HG02763 (cell line): ENCODE results near the gene WDR35.

Experiments used
- ATAC-seq: cut with Tn5 transposase; IDR thresholded peaks from one replicate; pipeline ENCODE4 v1.9.1; 2021; ENCODE audit warnings: mild to moderate bottlenecking, moderate library complexity; ENCODE audit not compliant: unreplicated experiment

The WDR35 gene

DNA sequence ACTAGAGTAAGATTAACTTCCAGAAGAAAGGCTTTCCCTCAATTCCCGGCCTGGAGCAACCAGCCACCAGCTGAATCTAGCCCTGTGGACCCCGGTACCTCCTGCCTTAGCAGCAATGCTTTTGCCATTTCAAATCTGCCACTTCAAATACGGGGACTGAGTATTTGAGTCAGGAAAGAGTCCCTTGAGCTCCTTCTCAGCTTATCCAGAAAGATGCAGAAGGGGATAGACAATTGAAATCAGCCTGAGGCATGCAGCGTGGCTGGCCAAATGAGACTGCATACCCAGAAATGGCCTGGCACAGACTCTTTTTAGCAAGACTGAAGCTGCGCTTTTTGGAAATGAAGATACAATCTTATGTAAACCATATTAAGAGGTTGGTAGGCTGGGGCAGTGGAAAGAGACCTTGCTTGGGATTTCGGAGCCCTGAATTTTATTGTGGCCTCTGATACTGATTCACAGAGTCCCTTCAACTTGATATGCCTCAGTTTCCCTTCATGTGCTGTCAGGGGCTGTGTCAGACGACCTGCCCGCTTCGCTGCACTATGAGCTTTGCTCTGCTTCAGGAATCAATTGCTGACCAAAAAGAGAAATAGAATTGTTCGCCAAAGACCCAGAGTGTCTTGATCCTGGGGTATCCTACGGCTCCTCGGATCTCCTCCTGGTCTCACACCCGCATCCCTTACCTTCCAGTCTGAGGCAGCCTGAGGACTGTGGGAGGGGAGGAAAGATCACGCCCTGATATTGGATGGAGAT, 21.5 kb upstream of the WDR35 start:
- no peak for ATAC-seq

DNA sequence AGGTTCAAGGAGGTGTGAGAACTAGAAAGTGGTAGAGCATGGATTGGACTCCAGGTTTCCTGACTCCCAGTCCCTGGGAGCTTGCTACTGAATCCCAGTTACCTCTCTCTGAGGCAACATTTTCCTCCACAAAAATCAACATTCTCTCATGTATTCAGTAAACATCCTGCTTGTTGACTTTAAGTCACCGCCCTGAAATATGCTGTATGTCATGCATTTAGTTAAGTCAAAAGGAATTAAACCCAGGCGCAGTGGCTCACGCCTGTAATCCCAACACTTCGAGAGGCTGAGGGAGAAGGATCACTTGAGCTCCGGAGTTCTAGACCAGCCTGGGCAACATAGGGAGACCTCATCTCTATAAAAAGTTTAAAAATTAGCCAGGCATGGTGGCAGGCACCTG, 18.8 kb upstream of the WDR35 start:
- ATAC-seq = no peak

DNA sequence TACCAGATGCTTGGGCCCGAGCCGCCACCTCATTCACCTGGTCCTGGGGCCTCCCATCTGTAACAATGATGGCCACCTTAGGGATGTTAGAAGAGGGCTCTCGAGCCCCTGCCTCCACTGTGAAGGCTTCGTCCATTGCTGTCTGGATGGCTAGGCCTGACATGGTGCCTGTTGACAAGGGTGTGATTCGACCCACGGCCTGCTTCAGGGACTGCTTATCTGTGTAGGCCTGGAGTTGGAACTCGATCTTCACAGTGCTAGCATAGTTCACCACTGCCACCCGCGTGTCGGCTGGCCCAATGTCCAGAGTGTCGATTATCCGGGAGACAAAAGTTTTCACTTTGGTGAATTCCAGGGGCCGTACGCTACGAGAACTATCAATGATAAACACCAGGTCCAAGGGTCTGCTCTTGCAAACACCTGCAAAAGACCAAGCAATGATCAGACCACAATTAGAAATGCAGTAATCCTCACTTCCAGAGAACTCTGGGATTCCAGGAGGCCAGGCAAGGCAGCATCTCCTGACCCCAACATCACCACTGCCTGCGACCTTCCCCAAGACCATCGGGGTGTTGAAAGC, 16.1 kb upstream of the WDR35 start:
- ATAC-seq = no peak

DNA sequence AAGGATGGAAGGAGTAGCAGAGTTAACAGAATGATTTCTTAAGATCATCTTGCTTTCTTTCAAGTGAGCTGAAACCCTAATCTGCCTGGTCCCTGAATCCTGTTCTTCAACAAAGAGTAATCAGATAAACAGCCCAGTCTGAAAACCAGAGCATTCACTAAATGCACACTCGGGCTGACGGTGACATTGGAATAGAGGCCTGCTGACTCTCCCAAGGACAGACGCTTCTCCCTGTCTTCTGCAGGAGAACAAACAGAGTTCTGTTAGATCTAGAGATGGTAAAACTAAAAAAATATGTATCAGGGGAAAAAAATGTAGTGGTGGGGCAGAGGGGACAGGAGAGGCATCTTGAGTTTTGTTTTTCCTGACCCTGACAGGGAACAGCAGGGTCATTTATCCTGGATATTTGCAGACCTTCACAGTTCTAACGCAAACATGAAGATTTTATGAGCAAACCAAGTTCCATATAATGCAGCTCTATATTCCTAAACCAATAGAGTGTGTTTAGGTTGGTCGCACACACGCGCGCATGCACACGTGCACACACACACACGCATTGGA, 15.2 kb upstream of the WDR35 start:
- no peak for ATAC-seq

DNA sequence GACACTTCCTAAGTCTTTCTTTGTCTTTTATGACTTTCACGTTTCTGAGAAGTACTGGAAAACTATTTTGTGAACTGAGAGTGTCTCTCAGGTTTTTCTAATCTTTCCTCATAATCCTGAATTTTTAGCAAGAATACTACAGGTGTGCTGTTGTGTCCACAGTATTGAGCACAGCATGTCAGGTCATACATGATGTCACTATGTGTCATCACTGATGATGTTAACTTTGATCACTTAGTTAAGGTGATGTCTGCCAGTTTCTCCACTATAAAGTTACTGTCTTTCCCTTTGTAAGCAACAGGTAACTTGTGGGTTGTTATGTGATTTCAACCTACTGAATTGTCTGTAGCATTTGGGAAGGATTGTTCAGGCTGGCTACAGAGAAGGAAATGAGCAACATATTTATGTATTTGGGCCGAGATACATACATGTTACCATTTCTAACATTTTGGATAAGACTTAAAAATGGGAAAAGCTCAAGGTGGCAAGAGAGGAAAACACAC, 11.5 kb upstream of the WDR35 start:
- no peak for ATAC-seq

DNA sequence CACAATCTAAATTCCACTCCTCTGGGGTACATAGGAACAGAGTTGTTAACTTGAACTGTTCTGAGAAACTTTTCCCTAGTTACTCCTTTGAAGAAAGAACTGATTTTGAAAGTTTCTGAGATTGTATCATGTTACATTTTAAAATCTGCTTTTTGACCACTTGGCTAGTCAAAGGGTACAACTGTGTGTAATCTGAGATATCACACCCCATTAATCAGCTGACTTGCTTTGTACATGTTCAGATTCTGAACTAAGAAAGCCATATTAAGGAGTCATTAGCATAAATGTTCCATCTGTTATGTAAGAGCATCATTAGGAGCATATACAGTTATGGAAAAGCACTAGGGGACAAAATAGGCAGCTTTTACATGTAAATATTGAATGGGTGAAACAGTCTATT, 3.8 kb upstream of the WDR35 start:
- no peak for ATAC-seq

DNA sequence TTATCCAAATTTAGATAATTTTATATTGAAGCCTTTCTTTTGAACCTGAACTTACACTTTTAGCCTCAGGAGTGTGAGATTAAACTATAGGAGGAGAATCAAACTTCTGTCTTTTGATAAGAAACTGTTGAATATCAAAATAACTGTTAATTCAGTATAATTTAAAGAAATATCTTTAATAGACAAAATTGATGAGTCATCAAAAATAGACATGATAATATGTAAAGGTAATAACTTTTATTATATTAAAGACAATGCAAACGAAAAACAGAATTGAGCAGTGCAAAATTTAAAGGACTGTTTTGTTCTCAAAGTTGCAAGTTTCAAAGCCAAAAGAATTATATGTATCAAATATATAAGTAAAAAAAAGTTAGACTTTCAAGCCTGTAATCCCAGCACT, 2.0 kb upstream of the WDR35 start:
- no peak for ATAC-seq

DNA sequence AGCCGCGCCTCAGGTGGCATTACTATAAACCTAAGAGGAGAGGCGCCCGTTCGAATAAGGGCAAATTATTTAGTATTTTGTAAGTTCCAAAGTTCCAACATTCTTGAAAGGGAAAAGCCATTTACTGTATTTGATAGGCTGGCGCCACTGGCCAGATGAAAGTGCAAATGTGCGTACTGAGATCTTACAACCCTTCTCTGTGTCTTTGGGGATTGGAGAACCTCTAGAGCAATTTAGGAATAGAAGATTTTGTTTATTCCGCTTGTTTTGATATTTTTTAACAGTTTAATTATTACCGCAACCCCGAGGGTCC, 467 bp upstream of the WDR35 start:
- no peak for ATAC-seq

DNA sequence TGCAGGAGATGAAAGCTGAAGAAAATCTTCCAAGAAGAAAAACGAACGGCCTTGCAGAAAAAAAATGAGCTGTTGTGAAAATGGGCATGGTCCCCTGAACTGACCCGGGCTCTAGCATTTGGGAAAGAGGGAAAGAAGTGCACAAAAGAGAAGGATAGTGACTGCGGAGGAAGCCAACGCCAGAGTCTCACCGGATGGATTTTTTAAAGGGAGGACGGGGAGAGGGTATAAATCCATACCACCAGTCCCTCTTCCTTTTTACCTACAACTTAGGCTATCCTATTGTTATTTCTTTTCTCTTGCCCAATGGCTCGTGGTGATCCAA, 601 bp downstream of the WDR35 start:
- ATAC-seq = no peak

DNA sequence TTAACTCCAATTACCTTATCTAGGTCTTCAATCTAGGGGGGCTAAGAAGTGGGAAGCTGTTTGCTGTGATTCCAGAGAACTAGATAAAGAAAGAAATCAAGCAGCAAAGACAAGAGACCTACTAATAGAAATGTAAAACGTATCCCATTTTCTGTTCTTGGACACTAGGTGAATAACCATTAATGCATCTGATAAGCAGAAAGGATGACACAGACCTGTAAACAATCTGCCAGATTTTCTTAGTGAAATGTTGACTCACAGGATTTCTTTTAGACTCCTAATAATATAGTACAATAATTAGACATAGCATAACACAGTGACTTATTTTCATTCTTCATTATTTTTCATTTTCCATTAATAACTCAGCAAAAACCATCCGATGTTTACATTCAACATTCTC, 1.3 kb downstream of the WDR35 start:
- no peak for ATAC-seq

DNA sequence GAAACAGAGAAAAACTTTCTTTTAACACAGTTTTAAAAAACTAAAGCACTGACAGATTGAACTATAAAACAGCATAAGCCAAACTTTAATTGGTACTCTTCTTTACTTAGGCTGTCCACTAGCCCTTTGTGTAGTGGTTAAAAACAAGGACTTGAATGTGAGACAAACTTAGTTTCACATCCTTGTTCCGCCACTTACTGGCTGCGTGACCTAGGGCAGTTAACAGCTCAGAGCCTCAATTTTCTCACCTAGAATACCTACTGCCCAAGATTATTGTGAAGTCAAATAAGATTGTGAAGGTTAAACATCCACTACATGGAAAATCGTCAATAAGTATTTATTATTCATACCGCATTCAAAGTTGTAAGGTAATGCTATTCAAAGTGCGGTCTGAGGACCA, 2.0 kb downstream of the WDR35 start:
- ATAC-seq = peak; percentile 67

DNA sequence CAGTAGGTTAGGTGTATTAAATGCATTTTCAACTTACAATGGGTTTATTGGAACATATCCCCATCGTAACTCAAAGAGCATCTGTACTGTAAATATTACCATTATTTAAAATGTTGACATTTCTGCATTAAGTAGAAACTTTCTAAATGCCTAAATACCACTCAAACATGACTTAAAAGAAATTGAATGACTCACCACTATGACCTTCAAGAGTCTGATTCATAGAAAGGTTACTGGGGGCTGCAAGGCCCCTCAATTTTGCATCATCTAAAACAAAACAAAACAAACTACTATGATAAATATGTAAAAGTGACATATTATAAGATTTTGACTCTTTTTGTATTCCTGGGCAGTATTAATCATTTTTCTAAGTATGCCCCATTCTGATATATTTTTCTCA, 7.6 kb downstream of the WDR35 start:
- ATAC-seq = no peak

DNA sequence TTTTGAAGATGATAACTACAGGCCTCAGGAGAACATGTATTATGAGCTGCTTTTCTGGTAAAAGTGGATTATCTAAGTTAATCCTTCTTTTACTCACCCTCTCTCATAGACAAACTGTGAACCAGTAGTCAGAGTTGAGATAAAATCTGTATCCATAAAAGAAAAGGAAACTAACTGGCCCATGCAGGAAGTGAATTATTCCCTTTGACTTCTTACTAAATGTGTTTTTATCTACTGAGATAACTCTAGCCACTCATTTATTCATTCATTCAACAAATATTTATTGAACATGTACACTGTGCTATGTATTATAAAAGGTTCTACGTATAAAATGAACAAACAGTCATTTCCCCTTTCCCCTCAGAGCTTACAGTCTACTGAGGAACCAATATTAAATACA, 10.0 kb downstream of the WDR35 start:
- no peak for ATAC-seq

DNA sequence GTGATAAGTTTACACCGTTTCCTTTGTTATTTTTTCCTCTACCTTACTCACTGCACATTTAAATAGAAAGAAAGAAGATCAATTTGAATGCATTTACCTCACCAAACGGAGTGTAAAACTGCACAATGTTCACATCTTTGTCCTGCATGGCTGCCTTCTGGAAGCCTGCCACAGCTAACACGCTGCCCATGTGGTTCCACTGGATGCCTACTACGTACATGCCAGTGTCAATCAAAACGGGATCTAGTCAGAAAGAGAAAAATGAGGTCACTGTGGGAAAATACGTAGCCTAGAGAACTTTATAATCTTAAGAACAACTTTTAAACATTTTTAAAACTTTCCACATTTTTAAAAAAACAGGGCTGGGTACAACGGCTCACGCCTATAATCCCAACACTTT, 16.4 kb downstream of the WDR35 start:
- ATAC-seq = no peak

DNA sequence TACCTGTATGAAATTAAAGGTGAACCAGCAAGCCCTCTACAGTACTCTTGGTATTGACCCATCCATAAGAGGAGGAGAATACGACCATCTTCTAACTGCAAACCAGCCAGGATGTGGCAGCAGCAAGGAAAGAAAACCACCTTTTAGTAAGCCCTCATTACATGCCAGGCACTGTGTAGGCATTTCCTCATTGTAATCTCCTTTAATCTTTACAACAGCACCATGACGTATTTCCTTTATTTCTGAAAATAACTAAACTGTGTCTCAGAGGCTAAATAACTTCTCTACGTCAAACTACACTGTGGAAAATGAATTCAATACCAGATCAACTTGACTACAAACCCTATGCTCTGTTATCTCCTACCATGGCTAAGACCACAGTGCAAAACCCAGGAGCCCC, 18.2 kb downstream of the WDR35 start:
- ATAC-seq = no peak

DNA sequence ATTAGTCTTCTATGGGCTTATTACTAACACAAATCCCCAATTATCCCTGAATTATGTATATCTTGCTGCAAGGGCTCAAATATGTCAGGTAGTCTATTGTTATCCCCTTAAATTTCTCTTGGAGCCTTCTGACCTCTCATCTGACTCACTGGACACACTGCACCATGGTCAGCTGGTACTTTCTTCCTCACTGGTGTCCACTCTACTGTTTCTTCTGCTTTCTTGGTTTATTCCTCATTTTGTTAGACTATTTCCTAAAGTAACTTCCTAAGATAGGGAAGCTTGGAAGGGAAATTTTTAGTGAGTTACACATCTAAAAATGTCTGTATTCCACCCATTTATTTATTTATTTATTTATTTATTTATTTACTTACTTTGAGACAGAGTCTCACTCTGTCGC, 26.5 kb downstream of the WDR35 start:
- no peak for ATAC-seq

DNA sequence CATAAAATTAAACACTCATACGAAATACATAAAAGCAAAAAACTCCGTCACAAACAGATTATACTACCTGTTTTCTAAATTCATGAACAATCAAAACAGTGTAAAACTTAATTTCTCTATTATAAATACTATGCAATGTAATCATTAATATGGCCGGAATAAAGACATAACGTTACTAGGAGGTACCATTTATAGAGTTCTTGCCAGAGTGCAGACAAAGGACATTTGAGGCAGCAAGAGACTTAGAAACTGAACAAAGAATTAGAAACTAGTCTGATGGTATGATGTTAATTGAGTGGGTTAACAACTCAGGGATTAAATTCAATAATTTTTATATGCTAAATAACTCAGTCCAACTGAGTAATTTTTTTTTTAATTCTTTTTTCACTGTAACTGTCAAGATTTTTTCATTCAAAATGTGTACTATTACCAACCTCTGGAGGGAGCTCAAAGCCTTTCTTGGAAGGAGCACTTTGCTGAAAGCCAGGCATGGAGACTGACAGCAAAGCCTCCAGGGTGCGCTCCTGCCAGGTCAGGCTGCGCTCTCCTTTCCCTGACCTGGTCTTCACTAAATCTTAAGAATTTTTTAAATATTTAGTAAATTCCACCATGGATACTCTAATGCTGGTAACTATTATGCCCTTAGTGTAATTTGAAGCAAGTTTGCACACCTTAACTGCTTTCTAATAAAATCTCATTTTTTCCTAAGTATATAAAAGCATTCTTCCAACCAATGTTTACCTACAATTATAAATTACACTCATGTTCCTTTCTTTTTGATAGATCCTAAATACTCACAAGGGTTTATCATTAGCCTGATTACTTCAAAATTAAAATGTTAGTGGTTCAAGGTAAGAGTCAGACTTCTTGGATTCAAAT, 34.1 kb downstream of the WDR35 start:
- peak; percentile 51 for ATAC-seq

DNA sequence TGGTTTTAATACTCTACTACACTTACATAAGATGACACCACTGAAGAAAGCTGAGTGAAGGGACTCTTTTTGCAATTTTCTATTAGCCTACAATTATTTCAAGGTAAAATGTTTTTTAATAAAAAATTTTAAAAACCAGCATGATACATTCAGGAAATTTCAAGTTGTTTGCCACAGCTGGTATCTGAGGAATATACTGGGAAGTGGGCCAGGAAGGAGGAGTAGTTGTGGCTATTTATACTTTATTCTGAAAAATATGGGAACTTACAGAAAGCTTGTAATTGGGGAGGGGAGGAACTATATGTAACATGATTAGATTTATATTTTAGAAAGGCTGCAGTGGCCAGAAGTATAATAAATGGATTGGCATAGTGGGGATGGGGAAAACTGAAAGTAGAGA, 40.8 kb downstream of the WDR35 start:
- ATAC-seq = no peak

DNA sequence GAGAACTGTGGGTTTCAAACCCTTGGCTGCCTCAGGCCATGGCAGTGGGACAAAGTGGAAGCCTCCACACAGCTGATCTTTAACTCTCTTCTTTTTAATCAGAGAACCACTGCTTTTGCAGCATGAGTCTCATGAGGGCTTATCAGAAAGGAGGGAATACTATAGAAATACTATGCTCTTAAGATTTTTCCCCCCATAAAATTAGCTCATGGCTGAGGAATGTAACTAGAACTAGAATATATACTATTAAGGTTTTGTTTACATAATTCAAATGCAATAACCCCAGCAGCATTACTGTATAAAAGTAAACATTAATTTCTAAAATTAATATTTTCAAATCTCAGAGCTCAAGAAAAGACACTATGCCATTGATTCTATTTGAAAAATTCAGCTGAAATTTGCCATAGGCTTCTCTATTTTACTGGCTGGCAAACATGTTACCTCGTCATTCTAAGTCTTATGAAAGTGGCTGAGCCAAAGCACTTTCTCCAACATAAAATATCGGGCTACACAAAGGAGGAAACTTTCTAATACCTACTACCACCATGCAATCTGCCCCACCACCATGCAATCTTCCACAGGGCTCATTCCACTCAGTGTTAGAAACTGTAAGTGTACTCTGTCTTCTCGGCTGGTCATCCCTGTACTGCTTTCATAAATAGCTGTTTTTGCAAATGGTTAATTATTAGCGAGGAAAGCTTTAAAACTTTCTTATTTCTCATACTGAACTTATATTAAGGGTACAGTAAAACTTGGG, 42.5 kb downstream of the WDR35 start:
- no peak for ATAC-seq

DNA sequence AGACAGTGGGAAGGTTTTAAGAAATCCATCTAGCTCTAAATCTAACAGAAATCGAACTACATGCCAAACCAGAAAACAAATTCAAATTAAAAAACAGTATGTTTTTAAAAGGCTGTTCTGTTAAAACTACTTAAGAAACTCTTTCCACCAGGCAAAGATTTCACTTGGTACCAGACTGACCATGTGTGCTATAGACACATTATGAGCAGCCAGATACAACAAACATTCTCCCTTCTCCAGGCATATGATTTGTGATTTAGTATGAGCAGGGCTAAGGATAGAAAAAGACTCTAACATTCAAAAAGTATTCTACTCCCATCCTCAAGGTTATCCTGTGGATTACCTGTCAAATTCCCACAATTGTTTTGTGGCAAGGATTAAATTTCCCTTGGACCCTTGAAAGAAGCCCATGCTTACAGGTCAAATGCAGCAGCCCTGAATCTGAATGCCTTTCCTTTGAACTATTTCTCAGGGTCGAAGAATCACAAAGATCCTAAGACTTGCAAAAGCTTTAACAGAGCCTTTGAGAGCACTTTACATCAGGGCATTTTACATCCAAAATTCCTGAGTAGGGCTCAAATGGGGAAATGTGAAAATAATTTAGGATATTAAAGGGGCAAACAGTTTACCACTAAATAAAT, 45.6 kb downstream of the WDR35 start:
- ATAC-seq = no peak

DNA sequence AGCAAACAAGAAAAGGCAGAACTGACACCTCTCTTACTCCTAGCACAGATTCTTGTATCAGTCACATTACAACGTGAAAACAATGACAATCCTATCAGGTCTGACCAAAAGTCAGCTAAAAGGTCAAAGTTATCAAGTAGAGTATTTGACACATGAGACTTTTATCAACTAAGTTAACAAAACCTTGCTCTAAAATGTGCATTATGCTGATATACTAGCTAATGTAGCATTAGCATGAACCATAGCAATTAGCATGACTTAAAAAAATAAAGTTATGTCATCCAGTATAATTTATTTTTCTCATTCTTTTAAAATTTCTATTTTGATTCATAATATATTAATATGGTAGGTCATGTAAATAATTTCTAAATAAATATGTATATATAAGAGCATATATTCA, 46.7 kb downstream of the WDR35 start:
- ATAC-seq = no peak
